MCF 10A (cell line): ENCODE results near the gene SCUBE1. TPM values are rescaled to one million over a fixed set of nuclear protein-coding genes. Genes with fewer than 3 reads are reported as not detected.

Source experiments
- total RNA-seq: library from RNA; stranded (reverse); gene quantifications from 2 replicates; pipeline ENCODE4 v1.2.3, GENCODE V29; 2022

Gene SCUBE1
- total RNA-seq, 1 experiment from 2014 or later, result not detected

Other genes with a start within 250 kb of the SCUBE1 start
- gene BIK, start 232.6 kb downstream of the SCUBE1 start, total RNA-seq, result 7.3 and 10.0 TPM in 2 replicates
- gene MCAT, start 200.0 kb downstream of the SCUBE1 start, total RNA-seq, result 17.6 and 18.8 TPM in 2 replicates
- gene TSPO, start 191.8 kb downstream of the SCUBE1 start, total RNA-seq, result 294 and 308 TPM in 2 replicates
- 40.9 and 61.0 TPM in 2 replicates for gene TTLL12, start 156.2 kb downstream of the SCUBE1 start, total RNA-seq
- not detected in 2 replicates for gene MPPED1, start 68.6 kb upstream of the SCUBE1 start, total RNA-seq